CD4-positive, alpha-beta T cell (primary cell): Measurements from ENCODE around the gene KIF26B. TPM values are rescaled to one million over a fixed set of nuclear protein-coding genes. Genes with fewer than 3 reads are reported as not detected.
"Not testable (repeated sequence)": the region's sequence is repeated elsewhere in the genome, so short reads cannot be mapped to it uniquely, and the experiment has no call there.

ENCODE experiments used
- ATAC-seq: fragments of 200-7000 bp; cut with Tn5 transposase; one replicate; pipeline ENCODE4 v1.10.0; 2022; ENCODE audit warnings: mild to moderate bottlenecking; ENCODE audit not compliant: poor library complexity
- CTCF ChIA-PET: fragments of 350-600 bp; sonication (Branson Sonifier 250); formaldehyde crosslinking; loops from one replicate; lab custom pipeline; 2021; ENCODE audit warnings: antibody characterized with exemption, inconsistent platforms; lab: Charles Lee
- POLR2A ChIA-PET: fragments of 350-600 bp; sonication (Branson Sonifier 250); formaldehyde crosslinking; loops from one replicate; lab custom pipeline; 2021; ENCODE audit warnings: antibody characterized with exemption, inconsistent platforms; lab: Charles Lee
- DNase-seq, 14 experiments: peaks; one replicate each; pipeline ENCODE4 v3.0.0-alpha.2; 2013 to 2020; ENCODE audit warnings: mixed read lengths in 2 of 14
- H3K27ac ChIP-seq, 2 donors: one replicate each; pipeline versions ENCODE4 v1.5.1 to v1.7.0; 2013; ENCODE audit warnings: low read length in 2 of 2, low read depth in 1 of 2, mild to moderate bottlenecking in 1 of 2
- H3K27me3 ChIP-seq, 2 experiments: 1 replicate in 1 of 2; 2 replicates in 1 of 2; pipeline versions ENCODE4 v1.6.1 to v1.7.0; 2013; ENCODE audit warnings: low read length in 2 of 2, control low read depth in 1 of 2, mild to moderate bottlenecking in 1 of 2, moderate library complexity in 1 of 2; ENCODE audit not compliant: insufficient read depth in 2 of 2, control insufficient read depth in 1 of 2
- H3K36me3 ChIP-seq: one replicate; pipeline ENCODE4 v1.6.1; 2013; ENCODE audit warnings: low read length, control low read depth; ENCODE audit not compliant: insufficient read depth
- H3K4me1 ChIP-seq: one replicate; pipeline ENCODE4 v1.6.1; 2013; ENCODE audit warnings: low read length, control low read depth; ENCODE audit not compliant: insufficient read depth
- H3K4me3 ChIP-seq: one replicate; pipeline ENCODE4 v1.5.1; 2013; ENCODE audit warnings: mild to moderate bottlenecking, low read length, moderate library complexity
- H3K9me3 ChIP-seq, 2 experiments: 1 replicate in 1 of 2; 2 replicates in 1 of 2; pipeline versions ENCODE4 v1.6.1 to v1.7.0; 2013; ENCODE audit warnings: low read length in 2 of 2, mild to moderate bottlenecking in 2 of 2, control low read depth in 1 of 2, moderate library complexity in 1 of 2; ENCODE audit not compliant: control insufficient read depth in 1 of 2, insufficient read depth in 1 of 2
- H3K27ac Mint-ChIP-seq: one replicate; pipeline ENCODE4 v1.8.0; 2020; ENCODE audit warnings: mixed read lengths
- H3K27me3 Mint-ChIP-seq: one replicate; pipeline ENCODE4 v1.8.0; 2021; ENCODE audit warnings: mixed read lengths
- H3K36me3 Mint-ChIP-seq: one replicate; pipeline ENCODE4 v1.8.0; 2021; ENCODE audit warnings: low read depth, mixed read lengths
- H3K4me1 Mint-ChIP-seq: one replicate; pipeline ENCODE4 v1.8.0; 2021; ENCODE audit warnings: low read depth, mixed read lengths
- H3K4me3 Mint-ChIP-seq: one replicate; pipeline ENCODE4 v1.8.0; 2020; ENCODE audit warnings: mild to moderate bottlenecking, mixed read lengths
- H3K9me3 Mint-ChIP-seq: one replicate; pipeline ENCODE4 v1.8.0; 2020; ENCODE audit warnings: mixed read lengths
- intact Hi-C, 2 experiments: fragments of 100-400 bp; cut with DNase I in 1 of 2; cut with micrococcal nuclease in 1 of 2; formaldehyde crosslinking; loops; one replicate each; pipeline versions ENCODE4 v1.15.1 to v1.9.0; 2023 to 2025; cut with DNase I, micrococcal nuclease
- total RNA-seq, 174 experiments: library from RNA in 2 of 174; stranded (reverse) in 2 of 174; gene quantifications; one replicate each; pipeline ENCODE4 v1.2.3 and lab custom pipeline; 2021 to 2026
- TF ChIP-seq, protein P1 (sequence below): fragments of 200-600 bp; IDR thresholded peaks from one replicate; pipeline ENCODE4 v1.8.0; 2022; ENCODE audit warnings: antibody characterized with exemption, mild to moderate bottlenecking

Gene KIF26B
- total RNA-seq, 2 experiments from 2014 or later, result 0.03 TPM; not detected in 1

DNA sequence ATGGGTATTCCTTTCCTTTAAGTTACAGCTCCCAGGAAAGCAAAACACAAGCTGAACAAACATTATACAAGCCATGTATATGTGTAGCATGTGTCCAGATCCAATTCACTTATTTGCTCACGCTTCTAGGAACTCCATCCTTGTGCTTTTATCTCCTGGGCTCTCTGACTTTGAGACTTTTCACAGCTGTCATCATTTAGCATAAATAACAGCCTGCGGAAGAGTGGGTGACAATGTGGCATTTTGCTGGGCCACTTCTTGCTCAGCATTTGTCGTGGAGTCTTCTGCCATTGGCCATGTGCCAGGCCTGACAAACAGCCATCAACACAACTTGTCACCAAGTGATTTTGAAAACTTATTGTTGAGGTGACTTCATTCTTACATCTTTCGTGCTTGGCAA lies 164.3 kb downstream of the KIF26B start:
- Histone ChIP-seq H3K4me3 (no peak overlapping the region), H3K27me3 (no peaks in the 10 kb centered on the region), H3K36me3 (no peaks in the 10 kb centered on the region), H3K27ac (no peak overlapping the region), H3K9me3 (no peaks in the 10 kb centered on the region), H3K4me1 (no peaks in the 10 kb centered on the region)
- intact Hi-C loops, result no loop called here
- no peak for DNase-seq
- CTCF ChIA-PET, result no interaction called here
- H3K27me3 Mint-ChIP-seq, result no peaks in the 10 kb centered on the region
- POLR2A ChIA-PET, result no interaction called here
- TF ChIP-seq, protein P1, sequence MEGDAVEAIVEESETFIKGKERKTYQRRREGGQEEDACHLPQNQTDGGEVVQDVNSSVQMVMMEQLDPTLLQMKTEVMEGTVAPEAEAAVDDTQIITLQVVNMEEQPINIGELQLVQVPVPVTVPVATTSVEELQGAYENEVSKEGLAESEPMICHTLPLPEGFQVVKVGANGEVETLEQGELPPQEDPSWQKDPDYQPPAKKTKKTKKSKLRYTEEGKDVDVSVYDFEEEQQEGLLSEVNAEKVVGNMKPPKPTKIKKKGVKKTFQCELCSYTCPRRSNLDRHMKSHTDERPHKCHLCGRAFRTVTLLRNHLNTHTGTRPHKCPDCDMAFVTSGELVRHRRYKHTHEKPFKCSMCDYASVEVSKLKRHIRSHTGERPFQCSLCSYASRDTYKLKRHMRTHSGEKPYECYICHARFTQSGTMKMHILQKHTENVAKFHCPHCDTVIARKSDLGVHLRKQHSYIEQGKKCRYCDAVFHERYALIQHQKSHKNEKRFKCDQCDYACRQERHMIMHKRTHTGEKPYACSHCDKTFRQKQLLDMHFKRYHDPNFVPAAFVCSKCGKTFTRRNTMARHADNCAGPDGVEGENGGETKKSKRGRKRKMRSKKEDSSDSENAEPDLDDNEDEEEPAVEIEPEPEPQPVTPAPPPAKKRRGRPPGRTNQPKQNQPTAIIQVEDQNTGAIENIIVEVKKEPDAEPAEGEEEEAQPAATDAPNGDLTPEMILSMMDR, result no peak
- H3K4me3 Mint-ChIP-seq, result no peak overlapping the region
- no peaks in the 10 kb centered on the region for H3K36me3 Mint-ChIP-seq
- ATAC-seq, result no peak
- no peaks in the 10 kb centered on the region for H3K4me1 Mint-ChIP-seq
- no peak overlapping the region for H3K27ac Mint-ChIP-seq
- no peaks in the 10 kb centered on the region for H3K9me3 Mint-ChIP-seq

DNA sequence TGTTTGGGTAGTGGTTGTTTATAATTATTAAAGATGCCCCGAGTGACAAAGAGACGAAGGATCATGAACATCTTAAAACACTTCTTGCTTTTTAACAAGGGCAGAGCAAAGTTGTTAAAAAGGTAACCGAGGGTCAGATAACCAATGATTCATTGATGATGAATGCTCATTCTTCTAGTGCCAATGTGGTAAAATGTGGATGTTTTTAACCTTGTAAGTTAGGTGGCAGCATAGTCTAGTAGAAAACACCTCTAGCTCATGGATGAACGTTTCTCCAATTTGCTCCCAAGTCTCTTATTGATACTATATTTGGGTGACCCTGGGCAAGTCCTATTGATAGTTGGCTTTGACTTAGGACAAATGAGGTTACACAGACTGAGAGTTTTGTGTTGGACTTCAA lies 167.9 kb downstream of the KIF26B start:
- no peak overlapping the region for H3K27ac ChIP-seq
- CTCF ChIA-PET, result no interaction called here
- H3K36me3 Mint-ChIP-seq, result no peaks in the 10 kb centered on the region
- DNase-seq (no peak), ATAC-seq (no peak)
- no peaks in the 10 kb centered on the region for H3K4me1 Mint-ChIP-seq
- TF ChIP-seq, protein P1, result no peak
- POLR2A ChIA-PET, result no interaction called here
- no peaks in the 10 kb centered on the region for H3K36me3 ChIP-seq
- H3K9me3 ChIP-seq, result peaks cover 0 to 8% of the 10 kb centered on the region in 2 experiments
- no peaks in the 10 kb centered on the region for H3K4me1 ChIP-seq
- intact Hi-C loops, result loop anchor here in 1 of 2 experiments (10.0 kb wide), 1 partner anchor 682 kb away; no protein-coding TSS in a partner anchor
- H3K9me3 Mint-ChIP-seq, result no peaks in the 10 kb centered on the region
- no peaks in the 10 kb centered on the region for H3K27me3 Mint-ChIP-seq
- H3K27ac Mint-ChIP-seq, result no peak overlapping the region
- H3K4me3 ChIP-seq, result no peak overlapping the region
- H3K27me3 ChIP-seq, result no peaks in the 10 kb centered on the region
- no peak overlapping the region for H3K4me3 Mint-ChIP-seq

DNA sequence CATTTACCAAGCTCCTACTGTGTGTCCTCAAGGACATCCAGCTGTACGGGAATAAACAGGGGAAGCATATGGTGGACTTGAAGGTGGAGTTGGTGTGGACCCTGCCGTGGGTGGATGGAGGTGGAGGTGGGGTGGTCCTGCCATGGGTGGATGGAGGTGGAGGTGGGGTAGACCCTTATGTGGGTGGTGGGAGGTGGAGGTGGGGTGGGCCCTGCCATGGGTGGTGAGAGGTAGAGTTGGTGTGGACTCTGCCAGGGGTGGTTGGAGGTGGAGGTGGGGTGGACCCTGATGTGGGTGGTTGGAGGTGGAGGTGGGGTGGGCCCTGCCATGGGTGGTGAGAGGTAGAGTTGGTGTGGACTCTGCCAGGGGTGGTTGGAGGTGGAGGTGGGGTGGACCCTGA lies 169.0 kb downstream of the KIF26B start:
- POLR2A ChIA-PET, CTCF ChIA-PET, H3K4me3 ChIP-seq, H3K4me3 Mint-ChIP-seq, ATAC-seq, H3K4me1 Mint-ChIP-seq, H3K9me3 Mint-ChIP-seq, H3K4me1 ChIP-seq, H3K27ac ChIP-seq, H3K9me3 ChIP-seq, H3K27me3 Mint-ChIP-seq, H3K27me3 ChIP-seq, H3K27ac Mint-ChIP-seq, DNase-seq, H3K36me3 Mint-ChIP-seq, H3K36me3 ChIP-seq: not testable (repeated sequence)
- intact Hi-C loops, result loop anchor here in 1 of 2 experiments (10.0 kb wide), 1 partner anchor 681 kb away; no protein-coding TSS in a partner anchor
